Caco-2 (cell line): ENCODE data around the gene BMERB1. TPM values are rescaled to one million over a fixed set of nuclear protein-coding genes. Genes with fewer than 3 reads are reported as not detected.

Source experiments
- BruUV-seq: library from RNA; stranded (reverse); fragments of 400-500 nt; replicated peaks from 2 replicates; lab custom pipeline; 2021; lab: Mats Ljungman, UMichigan
- CTCF ChIA-PET: fragments of 300-600 bp; sonication (Branson Sonifier 250); formaldehyde crosslinking; loops from one replicate; lab custom pipeline; 2022; ENCODE audit warnings: antibody characterized with exemption; lab: Charles Lee
- POLR2A ChIA-PET: fragments of 300-600 bp; sonication (Branson Sonifier 250); formaldehyde crosslinking; loops from one replicate; lab custom pipeline; 2022; ENCODE audit warnings: antibody characterized with exemption; lab: Charles Lee
- DNase-seq, 2 experiments: peaks; one replicate each; pipeline versions ENCODE4 v3.0.0 to v3.0.0-alpha.2; 2020 to 2022
- H3K27me3 ChIP-seq: replicated peaks from 2 replicates; pipeline ENCODE4 v1.6.0; 2011; ENCODE audit warnings: low read length; ENCODE audit not compliant: control insufficient read depth, insufficient read depth
- H3K36me3 ChIP-seq: 2 replicates; pipeline ENCODE4 v1.5.1; 2011; ENCODE audit warnings: low read length; ENCODE audit not compliant: control insufficient read depth, insufficient read depth
- H3K4me1 ChIP-seq: fragments of 250-450 bp; sonication (Bioruptor Pico); 2 replicates; pipeline ENCODE4 v1.5.1; 2020; ENCODE audit warnings: mild to moderate bottlenecking
- H3K4me3 ChIP-seq: 2 replicates; pipeline ENCODE4 v1.5.1; 2011; ENCODE audit warnings: low read depth, mild to moderate bottlenecking, control low read depth, low read length
- H3K9me3 ChIP-seq: fragments of 250-450 bp; sonication (Bioruptor Pico); 2 replicates; pipeline ENCODE4 v1.5.1; 2020; ENCODE audit warnings: mild to moderate bottlenecking, moderate library complexity
- H3K27ac Mint-ChIP-seq: one replicate; pipeline ENCODE4 v1.8.0; 2022; ENCODE audit warnings: mixed read lengths; ENCODE audit not compliant: unreplicated experiment
- H3K27me3 Mint-ChIP-seq: one replicate; pipeline ENCODE4 v1.8.0; 2022; ENCODE audit warnings: mixed read lengths; ENCODE audit not compliant: insufficient read depth, unreplicated experiment
- H3K36me3 Mint-ChIP-seq: one replicate; pipeline ENCODE4 v1.8.0; 2022; ENCODE audit warnings: mild to moderate bottlenecking, mixed read lengths; ENCODE audit not compliant: insufficient read depth, unreplicated experiment
- H3K4me1 Mint-ChIP-seq: one replicate; pipeline ENCODE4 v1.8.0; 2022; ENCODE audit warnings: low read depth, mixed read lengths; ENCODE audit not compliant: unreplicated experiment
- H3K4me3 Mint-ChIP-seq: one replicate; pipeline ENCODE4 v1.8.0; 2022; ENCODE audit warnings: mild to moderate bottlenecking, moderate library complexity, mixed read lengths; ENCODE audit not compliant: unreplicated experiment
- H3K9me3 Mint-ChIP-seq: one replicate; pipeline ENCODE4 v1.8.0; 2022; ENCODE audit warnings: mixed read lengths; ENCODE audit not compliant: unreplicated experiment
- CTCF ChIP-seq, 2 experiments: fragments of 200-600 bp in 1 of 2; IDR thresholded peaks; 1 replicate in 1 of 2; 2 replicates in 1 of 2; pipeline versions ENCODE4 v1.5.1 to v1.8.0; 2011 to 2022; ENCODE audit warnings: antibody characterized with exemption in 1 of 2, control low read depth in 1 of 2, inconsistent platforms in 1 of 2, low read depth in 1 of 2, low read length in 1 of 2, mild to moderate bottlenecking in 1 of 2, moderate library complexity in 1 of 2; ENCODE audit not compliant: insufficient read depth in 1 of 2, severe bottlenecking in 1 of 2, unreplicated experiment in 1 of 2
- intact Hi-C: fragments of 100-400 bp; cut with micrococcal nuclease; formaldehyde crosslinking; loops from one replicate; pipeline ENCODE4 v1.10.0; 2022; ENCODE audit not compliant: unreplicated experiment
- total RNA-seq: library from RNA; stranded (reverse); gene quantifications from 2 replicates; pipeline ENCODE4 v1.2.3, GENCODE V29; 2022

The BMERB1 gene
- total RNA-seq, 1 experiment from 2014 or later: not detected

- Histone ChIP-seq H3K4me3 (no peak overlapping the region), H3K9me3 (no peaks in the 10 kb centered on the region), H3K36me3 (no peaks in the 10 kb centered on the region), H3K4me1 (no peaks in the 10 kb centered on the region), H3K27me3 (no peaks in the 10 kb centered on the region)
- intact Hi-C loops: no loop called here
- POLR2A ChIA-PET: interaction anchor here (0.6 kb wide), 1 partner anchor 26 kb away, joined by 6 read pairs; no protein-coding TSS in a partner anchor
- Mint-ChIP-seq H3K4me3 (no peak overlapping the region), H3K27ac (no peak overlapping the region), H3K4me1 (no peaks in the 10 kb centered on the region), H3K36me3 (no peaks in the 10 kb centered on the region), H3K9me3 (no peaks in the 10 kb centered on the region), H3K27me3 (no peaks in the 10 kb centered on the region)
- BruUV-seq: no TSS peak
- no peak for DNase-seq
- no peak for TF ChIP-seq CTCF (IDR thresholded peaks at IDR 0.05; ENCODE audit: insufficient read depth in 1 of 2, low read depth in 1 of 2, low read length in 1 of 2, severe bottlenecking in 1 of 2, unreplicated experiment in 1 of 2)
- CTCF ChIA-PET: no interaction called here
Observed at GRCh38 chr16:15477802-15478201, 43.4 kb downstream of the BMERB1 start.

DNA sequence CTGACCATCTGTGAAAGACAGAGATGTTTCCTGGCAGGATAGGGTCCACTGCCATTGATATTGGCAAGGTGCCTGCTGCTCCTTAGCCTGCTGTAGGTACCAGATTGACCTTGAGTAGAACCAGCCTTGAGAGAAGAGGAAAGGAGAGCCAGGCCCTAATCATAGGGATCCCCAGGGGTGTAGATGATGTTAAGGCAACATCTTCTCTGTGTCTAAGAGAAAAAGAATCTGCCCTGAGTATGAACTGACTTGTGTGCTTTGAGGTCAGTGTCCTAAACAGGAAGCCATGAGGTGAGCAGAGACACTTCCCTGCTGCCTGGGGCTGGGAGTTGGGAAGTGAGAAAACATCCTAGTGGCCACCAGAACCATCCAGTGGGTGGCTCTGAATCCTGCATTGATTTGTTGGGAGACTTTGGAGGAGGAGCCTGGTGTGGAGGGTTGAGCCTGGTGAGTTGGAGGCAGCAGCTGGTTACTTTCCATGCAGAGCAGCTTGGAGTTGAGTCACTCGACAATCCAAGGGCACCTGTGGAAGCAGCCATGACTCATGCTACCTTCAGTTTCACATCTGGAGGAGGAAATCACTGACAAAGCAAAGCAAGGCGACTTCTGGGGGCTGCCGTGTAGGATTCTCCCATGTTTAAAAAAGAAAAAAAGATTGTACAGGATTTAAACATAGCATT lies 47.8 kb downstream of the BMERB1 start:
- H3K4me3 ChIP-seq: no peak overlapping the region
- no peak overlapping the region for H3K27ac Mint-ChIP-seq

DNA sequence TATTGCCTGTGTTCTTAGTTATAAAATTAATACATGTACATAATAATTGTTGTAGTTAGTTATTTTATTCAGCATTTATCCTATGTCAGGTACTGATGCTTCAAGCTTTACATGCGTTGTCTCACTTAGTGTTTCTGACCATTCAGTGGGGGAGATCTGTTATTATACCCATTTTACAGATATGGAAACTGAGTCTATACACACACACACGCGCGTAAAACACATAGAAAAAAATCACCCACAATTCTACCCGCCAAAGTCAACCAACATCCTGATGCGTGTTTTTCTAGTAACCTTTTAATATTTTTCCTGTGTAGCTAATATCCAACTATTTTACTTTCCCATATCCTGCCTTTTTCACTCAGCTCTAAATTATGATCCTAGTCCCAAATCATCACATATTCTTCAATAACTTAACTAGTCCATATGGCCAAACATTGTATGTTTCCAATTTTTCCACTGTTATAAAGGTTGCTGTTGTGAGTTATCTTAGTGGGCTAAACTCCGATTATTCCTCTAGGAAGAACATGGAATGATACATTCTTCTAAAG lies 48.4 kb downstream of the BMERB1 start:
- Mint-ChIP-seq H3K36me3 (no peaks in the 10 kb centered on the region), H3K27ac (no peak overlapping the region), H3K4me3 (no peak overlapping the region), H3K4me1 (no peaks in the 10 kb centered on the region), H3K9me3 (no peaks in the 10 kb centered on the region), H3K27me3 (no peaks in the 10 kb centered on the region)
- DNase-seq: no peak
- intact Hi-C loops: no loop called here
- Histone ChIP-seq H3K9me3 (no peaks in the 10 kb centered on the region), H3K36me3 (no peaks in the 10 kb centered on the region), H3K4me3 (no peak overlapping the region), H3K27me3 (no peaks in the 10 kb centered on the region), H3K4me1 (no peaks in the 10 kb centered on the region)
- ChIA-PET POLR2A (no interaction called here), CTCF (no interaction called here)
- no TSS peak for BruUV-seq
- TF ChIP-seq CTCF (IDR thresholded peaks at IDR 0.05; ENCODE audit: insufficient read depth in 1 of 2, low read depth in 1 of 2, low read length in 1 of 2, severe bottlenecking in 1 of 2, unreplicated experiment in 1 of 2): no peak

More for the DNA sequence above, 47.8 kb downstream of the BMERB1 start:
- no peaks in the 10 kb centered on the region for H3K36me3 ChIP-seq
- DNase-seq: peak; percentile 58 to 81
- Mint-ChIP-seq H3K4me3 (no peak overlapping the region), H3K4me1 (no peaks in the 10 kb centered on the region), H3K36me3 (no peaks in the 10 kb centered on the region), H3K27me3 (no peaks in the 10 kb centered on the region), H3K9me3 (no peaks in the 10 kb centered on the region)
- no peaks in the 10 kb centered on the region for H3K4me1 ChIP-seq
- no peaks in the 10 kb centered on the region for H3K27me3 ChIP-seq
- ChIA-PET POLR2A (no interaction called here), CTCF (no interaction called here)
- intact Hi-C loops: no loop called here
- TF ChIP-seq CTCF (IDR thresholded peaks at IDR 0.05; ENCODE audit: insufficient read depth in 1 of 2, low read depth in 1 of 2, low read length in 1 of 2, severe bottlenecking in 1 of 2, unreplicated experiment in 1 of 2): no peak
- BruUV-seq: no TSS peak
- no peaks in the 10 kb centered on the region for H3K9me3 ChIP-seq
